ENCODE data around the gene TTC39A.

DNA sequence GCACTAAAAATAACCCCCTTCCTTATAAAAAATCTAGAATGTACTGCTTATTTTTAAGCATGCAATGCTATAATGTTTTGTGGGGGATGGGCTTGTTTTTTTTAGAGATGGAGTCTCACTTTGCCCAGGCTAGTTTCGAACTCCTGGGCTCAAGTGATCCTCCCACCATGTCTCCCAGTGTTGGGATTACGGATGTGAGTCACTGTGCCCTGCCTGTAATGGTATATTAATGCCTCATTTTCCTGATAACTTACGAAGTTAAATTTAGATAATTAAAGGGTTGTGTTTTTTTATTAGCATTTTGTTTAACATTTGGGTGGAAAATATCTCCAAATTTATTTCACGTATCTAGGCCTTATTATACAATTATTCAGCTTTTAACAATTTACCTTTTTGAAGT is 87.8 kb downstream of the TTC39A start:
- TF ChIP-seq, protein P1, sequence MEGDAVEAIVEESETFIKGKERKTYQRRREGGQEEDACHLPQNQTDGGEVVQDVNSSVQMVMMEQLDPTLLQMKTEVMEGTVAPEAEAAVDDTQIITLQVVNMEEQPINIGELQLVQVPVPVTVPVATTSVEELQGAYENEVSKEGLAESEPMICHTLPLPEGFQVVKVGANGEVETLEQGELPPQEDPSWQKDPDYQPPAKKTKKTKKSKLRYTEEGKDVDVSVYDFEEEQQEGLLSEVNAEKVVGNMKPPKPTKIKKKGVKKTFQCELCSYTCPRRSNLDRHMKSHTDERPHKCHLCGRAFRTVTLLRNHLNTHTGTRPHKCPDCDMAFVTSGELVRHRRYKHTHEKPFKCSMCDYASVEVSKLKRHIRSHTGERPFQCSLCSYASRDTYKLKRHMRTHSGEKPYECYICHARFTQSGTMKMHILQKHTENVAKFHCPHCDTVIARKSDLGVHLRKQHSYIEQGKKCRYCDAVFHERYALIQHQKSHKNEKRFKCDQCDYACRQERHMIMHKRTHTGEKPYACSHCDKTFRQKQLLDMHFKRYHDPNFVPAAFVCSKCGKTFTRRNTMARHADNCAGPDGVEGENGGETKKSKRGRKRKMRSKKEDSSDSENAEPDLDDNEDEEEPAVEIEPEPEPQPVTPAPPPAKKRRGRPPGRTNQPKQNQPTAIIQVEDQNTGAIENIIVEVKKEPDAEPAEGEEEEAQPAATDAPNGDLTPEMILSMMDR (IDR thresholded peaks at IDR 0.05), result no peak
- TF ChIP-seq SIN3A (IDR thresholded peaks at IDR 0.05; ENCODE audit: borderline replicate concordance, insufficient read depth, low read depth, low read length), result no peak
- TF ChIP-seq TCF7L2 (IDR thresholded peaks at IDR 0.05; ENCODE audit: low read depth, low read length), result no peak
- TF ChIP-seq, protein P2, sequence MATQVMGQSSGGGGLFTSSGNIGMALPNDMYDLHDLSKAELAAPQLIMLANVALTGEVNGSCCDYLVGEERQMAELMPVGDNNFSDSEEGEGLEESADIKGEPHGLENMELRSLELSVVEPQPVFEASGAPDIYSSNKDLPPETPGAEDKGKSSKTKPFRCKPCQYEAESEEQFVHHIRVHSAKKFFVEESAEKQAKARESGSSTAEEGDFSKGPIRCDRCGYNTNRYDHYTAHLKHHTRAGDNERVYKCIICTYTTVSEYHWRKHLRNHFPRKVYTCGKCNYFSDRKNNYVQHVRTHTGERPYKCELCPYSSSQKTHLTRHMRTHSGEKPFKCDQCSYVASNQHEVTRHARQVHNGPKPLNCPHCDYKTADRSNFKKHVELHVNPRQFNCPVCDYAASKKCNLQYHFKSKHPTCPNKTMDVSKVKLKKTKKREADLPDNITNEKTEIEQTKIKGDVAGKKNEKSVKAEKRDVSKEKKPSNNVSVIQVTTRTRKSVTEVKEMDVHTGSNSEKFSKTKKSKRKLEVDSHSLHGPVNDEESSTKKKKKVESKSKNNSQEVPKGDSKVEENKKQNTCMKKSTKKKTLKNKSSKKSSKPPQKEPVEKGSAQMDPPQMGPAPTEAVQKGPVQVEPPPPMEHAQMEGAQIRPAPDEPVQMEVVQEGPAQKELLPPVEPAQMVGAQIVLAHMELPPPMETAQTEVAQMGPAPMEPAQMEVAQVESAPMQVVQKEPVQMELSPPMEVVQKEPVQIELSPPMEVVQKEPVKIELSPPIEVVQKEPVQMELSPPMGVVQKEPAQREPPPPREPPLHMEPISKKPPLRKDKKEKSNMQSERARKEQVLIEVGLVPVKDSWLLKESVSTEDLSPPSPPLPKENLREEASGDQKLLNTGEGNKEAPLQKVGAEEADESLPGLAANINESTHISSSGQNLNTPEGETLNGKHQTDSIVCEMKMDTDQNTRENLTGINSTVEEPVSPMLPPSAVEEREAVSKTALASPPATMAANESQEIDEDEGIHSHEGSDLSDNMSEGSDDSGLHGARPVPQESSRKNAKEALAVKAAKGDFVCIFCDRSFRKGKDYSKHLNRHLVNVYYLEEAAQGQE (IDR thresholded peaks at IDR 0.05; ENCODE audit: insufficient read depth in 1 of 2, low read depth in 2 of 2, low read length in 1 of 2), result no peak

Data from Panc1 (cell line).